Heart left ventricle (tissue), 16 donors: Measurements from ENCODE around the gene MAPK11. TPM values are rescaled to one million over a fixed set of nuclear protein-coding genes. Genes with fewer than 3 reads are reported as not detected.

Source experiments
- ATAC-seq, 4 donors: fragments of 200-7000 bp; cut with Tn5 transposase; one replicate each; pipeline ENCODE4 v1.9.1; 2020 to 2022; ENCODE audit warnings: moderate library complexity in 4 of 4, mild to moderate bottlenecking in 3 of 4, moderate number of reproducible peaks in 1 of 4
- DNase-seq, 5 donors: peaks; one replicate each; pipeline ENCODE4 v3.0.0-alpha.2; 2020
- H3K27ac ChIP-seq, 12 donors: fragments of 200-600 bp; sonication (generic) in 4 of 12; one replicate each; pipeline versions ENCODE4 v1.5.0 to v1.8.0; 2016 to 2022; ENCODE audit warnings: mild to moderate bottlenecking in 2 of 12
- H3K27me3 ChIP-seq, 9 donors: fragments of 200-600 bp; sonication (generic) in 2 of 9; one replicate each; pipeline versions ENCODE4 v1.5.1 to v1.8.0; 2016 to 2022; ENCODE audit warnings: mild to moderate bottlenecking in 3 of 9
- H3K36me3 ChIP-seq, 9 donors: fragments of 200-600 bp; sonication (generic) in 2 of 9; one replicate each; pipeline versions ENCODE4 v1.5.0 to v1.8.0; 2018 to 2022; ENCODE audit warnings: mild to moderate bottlenecking in 2 of 9
- H3K4me1 ChIP-seq, 12 donors: fragments of 200-600 bp; sonication (generic) in 4 of 12; one replicate each; pipeline versions ENCODE4 v1.5.0 to v1.8.0; 2016 to 2022; ENCODE audit warnings: mild to moderate bottlenecking in 3 of 12
- H3K4me3 ChIP-seq, 12 donors: fragments of 200-600 bp; sonication (generic) in 4 of 12; one replicate each; pipeline versions ENCODE4 v1.5.0 to v1.8.0; 2017 to 2022; ENCODE audit warnings: mild to moderate bottlenecking in 9 of 12, moderate library complexity in 4 of 12
- H3K9me3 ChIP-seq, 12 donors: fragments of 200-600 bp; sonication (generic) in 4 of 12; one replicate each; pipeline versions ENCODE4 v1.5.0 to v1.8.0; 2016 to 2022; ENCODE audit warnings: mild to moderate bottlenecking in 1 of 12
- CTCF ChIP-seq, 12 donors: fragments of 200-600 bp; sonication (generic) in 4 of 12; IDR thresholded peaks; one replicate each; pipeline versions ENCODE4 v1.5.0 to v1.8.0; 2018 to 2022; ENCODE audit warnings: antibody characterized with exemption in 12 of 12, mild to moderate bottlenecking in 5 of 12
- POLR2A ChIP-seq, 2 donors: fragments of 450-650 bp; IDR thresholded peaks; one replicate each; pipeline ENCODE4 v1.6.1; 2017; ENCODE audit warnings: antibody characterized with exemption in 2 of 2, mild to moderate bottlenecking in 2 of 2, moderate library complexity in 2 of 2
- WGBS, 4 donors: extraction: QIAGEN DNeasy Blood & Tissue Kit in 2 of 4; methylation state at CpG; one replicate each; pipeline versions ENCODE4 v1.1.5 to v1.1.7; 2013 to 2018; 5-methylcytosine and 5-hydroxymethylcytosine counted together
- intact Hi-C, 10 donors: fragments of 100-400 bp; cut with DNase I; formaldehyde crosslinking; loops; one replicate each; pipeline versions ENCODE4 v1.11.1 to v1.14.2; 2022
- polyA plus RNA-seq, 2 donors: library from polyadenylated mRNA; stranded (reverse); fragments of 200-250 nt; gene quantifications; one replicate each; pipeline ENCODE4 v1.2.3, GENCODE V29; 2013
- total RNA-seq, 9 donors: library from RNA; depleted of rRNA in 2 of 9; stranded (reverse); fragments of >200 nt in 2 of 9; fragmentation: NEBNext Ultra II Directional in 3 of 9; extraction: Animal tissue kit (Norgen Biotek cat#: 25700) in 3 of 9; gene quantifications; one replicate each; pipeline versions ENCODE4 v1.1.0 to v1.2.4, GENCODE V29; 2016 to 2023
- donor health status: ischemic (EF 13 %, LVEDD 7.1; RV severe dilation, severe dysfunction).
- donor health status: healthy with polysubstance abuse.
- donor health status: DM: no; HTN: yes; CAD: no.
- donor health status: DM: no; HTN: no; CAD: no.
- donor health status: ischemic (EF 25% LVEDD 6.9; RV normal size, moderate dysfunction).
- donor health status: ischemic (EF 25% LVEDD 5.7; RV mildly dilated, moderate dysfunction).
- donor health status: healthy.
- donor health status: DM: yes; HTN: yes; CAD: no.
- donor health status: ischemic (EF 35%, LVEDD 5.7; RV mildly dilated, moderate dysfunction).
- donor health status: nonischemic (EF 11% LVEDD 7.7; RV severe dilation, severe dysfunction).
- donor health status: DM: yes; HTN: yes; CAD: no.
- donor health status: PGD.
- donor health status: ischemic (EF 29% LVEDD 5.4; RV normal size, mild dysfunction).
- donor health status: nonischemic (EF 23%, LVEDD 6.1; RV moderate dilation, normal function).

The MAPK11 gene
- total and polyA plus RNA-seq, 11 donors: 5.0 to 12.1 (median 7.5) TPM

- Histone ChIP-seq H3K27ac (peak overlapping the region in 11 of 12 donors; percentile 57 to 98 (median 93)), H3K4me1 (peaks cover 26 to 97% (median 83%) of the 10 kb centered on the region in 12 donors), H3K4me3 (peak overlapping the region in 1 of 12 donors; percentile 52), H3K36me3 (no peaks in the 10 kb centered on the region), H3K9me3 (no peaks in the 10 kb centered on the region), H3K27me3 (no peaks in the 10 kb centered on the region)
- intact Hi-C loops: no loop called here
- ATAC-seq (peak in 3 of 4 donors; percentile 2 to 8 (median 6)), DNase-seq (peak in 3 of 5 donors; percentile 41 to 64 (median 48))
- TF ChIP-seq CTCF (IDR thresholded peaks at IDR 0.05) (no peak), POLR2A (IDR thresholded peaks at IDR 0.05) (no peak)
- 32 to 47% (median 39%) methylated on average over 4 to 9 of the region's 9 CpGs for WGBS, 4 donors
Measured at GRCh38 chr22:50302041-50302541, 31.9 kb upstream of the MAPK11 start.

- Histone ChIP-seq H3K27ac (peak overlapping the region in 11 of 12 donors; percentile 57 to 98 (median 93)), H3K27me3 (no peaks in the 10 kb centered on the region), H3K9me3 (no peaks in the 10 kb centered on the region), H3K4me3 (peak overlapping the region in 1 of 12 donors; percentile 52), H3K4me1 (peaks cover 26 to 99% (median 88%) of the 10 kb centered on the region in 12 donors), H3K36me3 (no peaks in the 10 kb centered on the region)
- no peak for DNase-seq
- ATAC-seq: no peak
- TF ChIP-seq CTCF (IDR thresholded peaks at IDR 0.05) (no peak), POLR2A (IDR thresholded peaks at IDR 0.05) (no peak)
- intact Hi-C loops: no loop called here
- 40 to 48% (median 44%) methylated on average over 8 to 17 of the region's 17 CpGs for WGBS, 4 donors
Measured at GRCh38 chr22:50301581-50301991, 31.4 kb upstream of the MAPK11 start.

GRCh38 chr22:50300620-50301257 lies 30.6 kb upstream of the MAPK11 start:
- Histone ChIP-seq H3K4me3 (peak overlapping the region in 9 of 12 donors; percentile 36 to 56 (median 52)), H3K36me3 (no peaks in the 10 kb centered on the region), H3K4me1 (peaks cover 26 to 99% (median 88%) of the 10 kb centered on the region in 12 donors), H3K27me3 (no peaks in the 10 kb centered on the region), H3K9me3 (no peaks in the 10 kb centered on the region), H3K27ac (peak overlapping the region in 6 of 12 donors; percentile 83 to 98 (median 93))
- intact Hi-C loops: no loop called here
- ATAC-seq (no peak), DNase-seq (no peak)
- 78 to 85% (median 81%) methylated on average over 14 of the region's 14 CpGs for WGBS, 4 donors
- TF ChIP-seq POLR2A (IDR thresholded peaks at IDR 0.05): no peak
- TF ChIP-seq CTCF (IDR thresholded peaks at IDR 0.05): no peak

- intact Hi-C loops: no loop called here
- Histone ChIP-seq H3K27me3 (no peaks in the 10 kb centered on the region), H3K4me1 (peaks cover 21 to 98% (median 83%) of the 10 kb centered on the region in 12 donors), H3K9me3 (no peaks in the 10 kb centered on the region), H3K36me3 (no peaks in the 10 kb centered on the region), H3K27ac (peak overlapping the region in 11 of 12 donors; percentile 24 to 79 (median 70)), H3K4me3 (peak overlapping the region in 11 of 12 donors; percentile 14 to 56 (median 50))
- 35 to 55% (median 40%) methylated on average over 30 to 93 of the region's 93 CpGs for WGBS, 4 donors
- DNase-seq: no peak
- TF ChIP-seq POLR2A (IDR thresholded peaks at IDR 0.05): no peak
- TF ChIP-seq CTCF (IDR thresholded peaks at IDR 0.05): no peak
- ATAC-seq: peak in 1 of 4 donors; percentile 4
Measured at GRCh38 chr22:50299785-50300619, 29.8 kb upstream of the MAPK11 start.
